ENCODE measurements around the gene KCNK4. TPM values are rescaled to one million over a fixed set of nuclear protein-coding genes. Genes with fewer than 3 reads are reported as not detected.

The KCNK4 gene
- total RNA-seq, 8 experiments from 2014 or later, result 0.25 to 0.78 (median 0.61) TPM; not detected in 3

DNA sequence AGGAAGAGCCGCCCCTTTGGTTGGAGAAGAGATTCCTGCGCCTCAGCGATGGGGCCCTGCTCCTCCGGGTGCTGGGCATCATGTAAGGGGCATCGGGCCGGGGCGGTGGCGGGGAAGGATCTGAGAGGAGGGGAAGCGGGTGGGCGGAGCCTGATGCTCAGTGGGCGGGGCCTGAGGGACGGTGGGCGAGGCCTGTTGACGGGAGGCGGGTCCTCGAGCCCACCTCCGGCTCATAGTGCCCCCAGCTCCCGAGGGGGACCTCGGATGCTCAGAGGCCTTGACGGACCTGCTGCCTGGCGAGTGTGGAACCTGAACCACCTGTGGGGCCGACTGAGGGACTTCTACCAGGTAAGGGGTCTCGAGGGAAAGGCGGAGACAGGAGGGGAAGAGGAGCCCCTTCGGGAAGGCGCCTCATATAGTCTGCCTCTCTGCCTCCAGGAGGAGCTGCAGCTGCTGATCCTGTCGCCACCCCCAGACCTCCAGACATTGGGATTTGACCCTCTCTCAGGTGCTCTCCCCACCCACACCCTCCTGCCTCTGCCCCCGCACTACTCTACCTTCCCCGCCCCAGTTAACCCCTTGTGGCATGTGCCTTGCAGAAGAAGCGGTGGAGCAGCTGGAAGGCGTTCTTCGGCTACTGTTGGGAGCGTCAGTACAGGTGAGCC is 49.7 kb downstream of the KCNK4 start:
- Histone ChIP-seq H3K27ac (no peak overlapping the region), H3K4me3 (no peak overlapping the region), H3K4me1 (replicated peaks in 1 of 2) (peaks cover 19 to 24% of the 10 kb centered on the region in 2 donors)
- no CpG with 5 or more reads among the region's 33 CpGs for WGBS, 10 experiments
- in situ Hi-C loops (cut with MboI; ENCODE audit: low pct_unique_long_range_greater_than_20kb in 2 of 9, low sequenced_read_pairs in 9 of 9, unreplicated experiment in 9 of 9), result no loop called here
- no peak for ATAC-seq (replicated peaks in 6 of 8)

- WGBS, 10 experiments, result 80% methylated on average over 1 of the region's 21 CpGs; no CpG with 5 or more reads in 9 of the 10 experiments
- no peak for ATAC-seq (replicated peaks in 6 of 8)
- peaks cover 19 to 24% of the 10 kb centered on the region in 2 donors for H3K4me1 ChIP-seq (replicated peaks in 1 of 2)
- in situ Hi-C loops (cut with MboI; ENCODE audit: low pct_unique_long_range_greater_than_20kb in 2 of 9, low sequenced_read_pairs in 9 of 9, unreplicated experiment in 9 of 9), result no loop called here
- no peak overlapping the region for H3K27ac ChIP-seq
- no peak overlapping the region for H3K4me3 ChIP-seq
Observed at GRCh38 chr11:64341429-64341828, 50.3 kb downstream of the KCNK4 start.

- peaks cover 19 to 24% of the 10 kb centered on the region in 2 donors for H3K4me1 ChIP-seq (replicated peaks in 1 of 2)
- in situ Hi-C loops (cut with MboI; ENCODE audit: low pct_unique_long_range_greater_than_20kb in 2 of 9, low sequenced_read_pairs in 9 of 9, unreplicated experiment in 9 of 9), result no loop called here
- H3K4me3 ChIP-seq, result peak overlapping the region in 1 of 5 donors; percentile 16
- H3K27ac ChIP-seq, result peak overlapping the region in 1 of 2 donors; percentile 2
- ATAC-seq (replicated peaks in 6 of 8), result peak; percentile 87 to 99 (median 91)
- WGBS, 10 experiments, result 8 to 50% (median 40%) methylated on average over 1 to 5 of the region's 55 CpGs; no CpG with 5 or more reads in 5 of the 10 experiments
Observed at GRCh38 chr11:64341851-64342791, 51.0 kb downstream of the KCNK4 start.

DNA sequence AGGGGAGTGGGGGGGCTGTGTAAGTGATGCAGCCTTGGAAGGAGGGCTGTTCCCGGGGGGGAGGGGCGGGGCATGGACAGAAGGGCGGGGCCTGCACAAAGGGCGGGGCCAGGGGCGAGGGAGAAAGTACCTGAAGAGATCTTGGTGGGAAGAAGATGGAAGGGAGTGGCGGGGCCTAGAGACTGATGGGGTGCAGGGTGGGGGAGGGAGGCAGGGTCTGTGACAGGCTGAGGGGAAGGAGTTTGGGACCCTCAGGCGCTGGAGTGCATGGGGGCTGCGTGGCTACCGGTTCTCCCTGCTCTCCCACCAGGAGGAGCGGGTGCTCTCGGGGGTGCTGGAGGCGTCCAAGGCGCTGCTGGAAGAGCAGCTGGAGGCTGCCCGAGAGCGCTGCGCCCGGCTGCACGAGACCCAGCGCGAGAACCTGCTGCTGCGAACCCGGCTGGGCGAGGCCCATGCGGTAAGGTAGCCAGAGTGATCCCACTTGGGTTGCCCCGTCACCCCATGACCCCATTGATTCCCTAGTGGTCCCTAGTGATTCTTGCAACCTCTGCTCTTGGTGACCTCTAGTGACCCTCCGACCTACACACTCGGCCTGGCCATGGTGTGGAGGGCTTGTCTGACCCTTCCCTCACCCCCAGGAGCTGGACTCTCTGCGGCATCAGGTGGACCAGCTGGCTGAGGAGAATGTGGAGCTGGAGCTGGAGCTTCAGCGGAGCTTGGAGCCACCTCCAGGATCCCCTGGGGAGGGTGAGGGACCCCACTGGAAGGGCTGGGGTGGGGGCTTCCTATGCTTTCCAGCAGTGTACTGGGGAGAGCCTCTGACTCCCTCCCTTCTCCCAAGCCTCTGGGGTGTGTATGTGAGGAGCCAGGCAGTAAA is 52.0 kb downstream of the KCNK4 start:
- no CpG with 5 or more reads among the region's 29 CpGs for WGBS, 10 experiments
- ATAC-seq (replicated peaks in 6 of 8), result peak in 1 of 8 experiments; percentile 2
- Histone ChIP-seq H3K4me3 (no peak overlapping the region), H3K4me1 (replicated peaks in 1 of 2) (peaks cover 19 to 26% of the 10 kb centered on the region in 2 donors), H3K27ac (peak overlapping the region in 1 of 2 donors; percentile 17)
- in situ Hi-C loops (cut with MboI; ENCODE audit: low pct_unique_long_range_greater_than_20kb in 2 of 9, low sequenced_read_pairs in 9 of 9, unreplicated experiment in 9 of 9), result no loop called here

DNA sequence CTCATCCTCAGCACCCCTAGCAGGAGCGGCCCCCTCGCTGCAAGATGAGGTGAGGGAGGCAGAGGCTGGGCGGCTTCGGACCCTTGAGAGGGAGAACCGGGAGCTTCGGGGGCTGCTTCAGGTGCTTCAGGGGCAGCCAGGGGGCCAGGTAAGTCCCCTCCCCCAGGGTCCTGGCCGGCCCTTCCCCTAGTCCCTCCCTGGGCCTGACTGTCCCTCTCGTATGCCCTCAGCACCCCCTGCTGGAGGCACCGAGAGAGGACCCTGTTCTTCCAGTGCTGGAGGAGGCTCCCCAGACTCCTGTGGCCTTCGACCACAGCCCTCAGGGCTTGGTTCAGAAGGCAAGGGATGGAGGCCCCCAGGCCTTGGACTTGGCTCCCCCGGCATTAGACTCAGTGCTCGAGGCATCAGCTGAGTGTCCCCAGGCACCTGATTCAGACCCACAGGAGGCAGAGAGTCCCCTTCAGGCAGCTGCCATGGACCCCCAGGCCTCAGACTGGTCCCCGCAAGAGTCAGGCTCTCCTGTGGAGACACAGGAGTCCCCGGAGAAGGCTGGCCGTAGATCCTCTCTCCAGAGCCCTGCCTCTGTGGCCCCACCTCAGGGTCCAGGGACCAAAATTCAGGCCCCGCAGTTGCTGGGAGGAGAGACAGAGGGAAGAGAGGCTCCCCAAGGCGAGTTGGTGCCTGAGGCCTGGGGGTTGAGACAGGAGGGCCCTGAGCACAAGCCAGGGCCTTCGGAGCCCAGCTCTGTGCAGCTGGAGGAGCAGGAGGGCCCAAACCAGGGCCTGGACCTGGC is 52.9 kb downstream of the KCNK4 start:
- ATAC-seq (replicated peaks in 6 of 8), result no peak
- Histone ChIP-seq H3K4me1 (replicated peaks in 1 of 2) (peaks cover 25 to 35% of the 10 kb centered on the region in 2 donors), H3K4me3 (no peak overlapping the region), H3K27ac (peak overlapping the region in 1 of 2 donors; percentile 17)
- 20 to 72% methylated on average over 1 to 2 of the region's 18 CpGs; no CpG with 5 or more reads in 8 of the 10 experiments for WGBS, 10 experiments
- in situ Hi-C loops (cut with MboI; ENCODE audit: low pct_unique_long_range_greater_than_20kb in 2 of 9, low sequenced_read_pairs in 9 of 9, unreplicated experiment in 9 of 9), result no loop called here

- peaks cover 25 to 36% of the 10 kb centered on the region in 2 donors for H3K4me1 ChIP-seq (replicated peaks in 1 of 2)
- no peak overlapping the region for H3K4me3 ChIP-seq
- ATAC-seq (replicated peaks in 6 of 8), result no peak
- 88 to 94% (median 92%) methylated on average over 7 to 13 of the region's 28 CpGs; no CpG with 5 or more reads in 7 of the 10 experiments for WGBS, 10 experiments
- no peak overlapping the region for H3K27ac ChIP-seq
- in situ Hi-C loops (cut with MboI; ENCODE audit: low pct_unique_long_range_greater_than_20kb in 2 of 9, low sequenced_read_pairs in 9 of 9, unreplicated experiment in 9 of 9), result no loop called here
Observed at GRCh38 chr11:64344787-64345186, 53.7 kb downstream of the KCNK4 start.

- H3K27ac ChIP-seq, result no peak overlapping the region
- H3K4me1 ChIP-seq (replicated peaks in 1 of 2), result peaks cover 23 to 36% of the 10 kb centered on the region in 2 donors
- WGBS, 10 experiments, result 40 to 90% (median 82%) methylated on average over 1 to 8 of the region's 12 CpGs; no CpG with 5 or more reads in 3 of the 10 experiments
- no peak overlapping the region for H3K4me3 ChIP-seq
- in situ Hi-C loops (cut with MboI; ENCODE audit: low pct_unique_long_range_greater_than_20kb in 2 of 9, low sequenced_read_pairs in 9 of 9, unreplicated experiment in 9 of 9), result no loop called here
- ATAC-seq (replicated peaks in 6 of 8), result no peak
Observed at GRCh38 chr11:64347193-64347867, 56.2 kb downstream of the KCNK4 start.

DNA sequence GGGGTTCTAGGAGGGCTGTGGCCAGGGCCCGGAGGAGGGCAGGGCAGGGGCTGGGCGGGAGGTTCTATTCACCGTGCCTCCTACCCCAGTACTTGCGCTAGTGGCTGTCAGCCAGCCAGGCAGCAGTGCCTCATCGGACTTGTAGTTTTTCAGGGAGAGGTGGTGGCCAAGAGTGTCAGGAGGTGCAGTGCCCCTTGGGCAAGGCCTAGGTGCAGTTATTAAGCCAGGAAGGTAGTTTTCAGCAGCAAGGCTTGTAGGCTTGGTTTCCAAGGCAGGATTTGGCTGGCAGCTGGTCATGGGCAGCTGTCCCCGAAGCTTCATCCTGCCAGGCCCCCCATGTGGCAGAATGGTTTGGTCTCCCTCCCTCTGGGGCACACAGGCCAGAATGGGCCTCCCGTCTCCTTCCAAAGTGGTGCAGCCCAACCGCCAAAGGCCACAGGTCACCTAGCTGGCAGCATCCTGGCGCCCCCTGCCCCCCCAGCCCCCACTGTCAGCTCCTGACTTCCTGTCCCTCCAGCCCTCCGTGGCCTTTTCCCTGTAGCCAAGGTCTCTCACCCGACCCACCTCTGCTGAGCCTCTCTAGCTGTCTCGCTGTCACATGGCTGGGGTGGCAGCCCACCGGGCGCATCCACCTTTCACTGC is 57.4 kb downstream of the KCNK4 start:
- 30 to 86% methylated on average over 1 to 2 of the region's 14 CpGs; no CpG with 5 or more reads in 8 of the 10 experiments for WGBS, 10 experiments
- in situ Hi-C loops (cut with MboI; ENCODE audit: low pct_unique_long_range_greater_than_20kb in 2 of 9, low sequenced_read_pairs in 9 of 9, unreplicated experiment in 9 of 9), result no loop called here
- Histone ChIP-seq H3K27ac (peak overlapping the region in 1 of 2 donors; percentile 68), H3K4me1 (replicated peaks in 1 of 2) (peaks cover 16 to 28% of the 10 kb centered on the region in 2 donors), H3K4me3 (no peak overlapping the region)
- peak in 6 of 8 experiments; percentile 17 to 93 (median 25) for ATAC-seq (replicated peaks in 6 of 8)

- Histone ChIP-seq H3K4me1 (replicated peaks in 1 of 2) (peaks cover 11 to 23% of the 10 kb centered on the region in 2 donors), H3K27ac (no peak overlapping the region), H3K4me3 (no peak overlapping the region)
- WGBS, 10 experiments, result 69 to 100% (median 92%) methylated on average over 1 to 5 of the region's 7 CpGs; no CpG with 5 or more reads in 7 of the 10 experiments
- in situ Hi-C loops (cut with MboI; ENCODE audit: low pct_unique_long_range_greater_than_20kb in 2 of 9, low sequenced_read_pairs in 9 of 9, unreplicated experiment in 9 of 9), result no loop called here
- no peak for ATAC-seq (replicated peaks in 6 of 8)
Observed at GRCh38 chr11:64349025-64349387, 57.9 kb downstream of the KCNK4 start.

- no peak for ATAC-seq (replicated peaks in 6 of 8)
- H3K4me3 ChIP-seq, result no peak overlapping the region
- 48 to 85% (median 80%) methylated on average over 1 to 4 of the region's 11 CpGs; no CpG with 5 or more reads in 7 of the 10 experiments for WGBS, 10 experiments
- in situ Hi-C loops (cut with MboI; ENCODE audit: low pct_unique_long_range_greater_than_20kb in 2 of 9, low sequenced_read_pairs in 9 of 9, unreplicated experiment in 9 of 9), result no loop called here
- H3K4me1 ChIP-seq (replicated peaks in 1 of 2), result peaks cover 10 to 23% of the 10 kb centered on the region in 2 donors
- no peak overlapping the region for H3K27ac ChIP-seq
Observed at GRCh38 chr11:64349404-64349803, 58.3 kb downstream of the KCNK4 start.
